Endothelial cell of umbilical vein (primary cell): ENCODE measurements around the gene KRTAP12-3. TPM values are rescaled to one million over a fixed set of nuclear protein-coding genes. Genes with fewer than 3 reads are reported as not detected.
"Not testable (repeated sequence)": the region's sequence is repeated elsewhere in the genome, so short reads cannot be mapped to it uniquely, and the experiment has no call there.

Experiments
- BruUV-seq: library from RNA; stranded (reverse); fragments of 400-500 nt; replicated peaks from 2 replicates; lab custom pipeline; 2021; lab: Mats Ljungman, UMichigan
- CTCF ChIA-PET: fragments of 300-600, 350-600 bp; sonication (Branson Sonifier 250); formaldehyde crosslinking; loops from one replicate; lab custom pipeline; 2021; ENCODE audit warnings: antibody characterized with exemption, inconsistent platforms; lab: Charles Lee
- POLR2A ChIA-PET: fragments of 300-600, 350-600 bp; sonication (Branson Sonifier 250); formaldehyde crosslinking; loops from one replicate; lab custom pipeline; 2021; ENCODE audit warnings: antibody characterized with exemption, inconsistent platforms; lab: Charles Lee
- DNase-seq: peaks from one replicate; pipeline ENCODE4 v3.0.0-alpha.2; 2011; ENCODE audit warnings: low read depth, low spot score
- FAIRE-seq: peaks from 2 replicates; lab custom pipeline; 2011; peaks lifted over from hg19 to GRCh38; lab: Jason Lieb, UNC
- H2AFZ ChIP-seq: 2 replicates; pipeline ENCODE4 v1.6.0; 2012; ENCODE audit warnings: low read depth, low read length, control low read depth, inconsistent platforms
- H3K27ac ChIP-seq: 2 replicates; pipeline ENCODE4 v1.5.1; 2011; ENCODE audit warnings: low read depth, mild to moderate bottlenecking, control low read depth, low read length, moderate library complexity; ENCODE audit not compliant: insufficient read depth
- H3K27me3 ChIP-seq, 2 experiments: 2 replicates each; pipeline versions ENCODE4 v1.6.0 to v1.6.1; 2011; ENCODE audit warnings: low read length in 2 of 2, mixed read lengths in 1 of 2; ENCODE audit not compliant: control insufficient read depth in 2 of 2, insufficient read depth in 2 of 2
- H3K36me3 ChIP-seq, 2 experiments: 2 replicates in 1 of 2; 3 replicates in 1 of 2; pipeline ENCODE4 v1.5.1; 2011; ENCODE audit warnings: low read length in 2 of 2, mild to moderate bottlenecking in 1 of 2, moderate library complexity in 1 of 2; ENCODE audit not compliant: control insufficient read depth in 2 of 2, insufficient read depth in 2 of 2; ENCODE audit errors: extremely low read depth in 1 of 2
- H3K4me1 ChIP-seq: 3 replicates; pipeline ENCODE4 v1.5.1; 2011; ENCODE audit warnings: mild to moderate bottlenecking, low read length; ENCODE audit not compliant: control insufficient read depth, insufficient read depth; ENCODE audit errors: extremely low read depth
- H3K4me2 ChIP-seq: 2 replicates; pipeline ENCODE4 v1.6.1; 2011; ENCODE audit warnings: low read length, control low read depth, mixed read lengths; ENCODE audit not compliant: insufficient read depth
- H3K4me3 ChIP-seq, 3 experiments: fragments of 200-600 bp in 1 of 3; sonication (generic), shearing (Covaris generic) in 1 of 3; replicated peaks in 1 of 3; 2 replicates each; pipeline ENCODE4 v1.5.1; 2011 to 2016; ENCODE audit warnings: control low read depth in 3 of 3, low read length in 3 of 3, mild to moderate bottlenecking in 2 of 3, inconsistent platforms in 1 of 3, low read depth in 1 of 3, moderate library complexity in 1 of 3; ENCODE audit not compliant: insufficient read depth in 1 of 3
- H3K79me2 ChIP-seq: 2 replicates; pipeline ENCODE4 v1.6.0; 2012; ENCODE audit warnings: low read length, inconsistent platforms; ENCODE audit not compliant: control insufficient read depth, insufficient read depth
- H3K9ac ChIP-seq: replicated peaks from 2 replicates; pipeline ENCODE3; 2011; ENCODE audit warnings: low read length, control low read depth; ENCODE audit not compliant: insufficient read depth; ENCODE audit errors: extremely low read depth
- H3K9me1 ChIP-seq: replicated peaks from 3 replicates; pipeline ENCODE4 v1.6.0; 2011; ENCODE audit warnings: mild to moderate bottlenecking, low read length; ENCODE audit not compliant: control insufficient read depth, insufficient read depth; ENCODE audit errors: extremely low read depth
- H3K9me3 ChIP-seq: replicated peaks from 2 replicates; pipeline ENCODE4 v1.5.1; 2012; ENCODE audit warnings: low read length, inconsistent platforms; ENCODE audit not compliant: control insufficient read depth, insufficient read depth
- H4K20me1 ChIP-seq: replicated peaks from 2 replicates; pipeline ENCODE3; 2011; ENCODE audit warnings: mild to moderate bottlenecking, low read length; ENCODE audit not compliant: control insufficient read depth, insufficient read depth; ENCODE audit errors: extremely low read depth
- CTCF ChIP-seq, 2 donors: IDR thresholded peaks; 1 replicate in 1 of 2; 2 replicates in 1 of 2; pipeline ENCODE4 v1.5.1; 2011; ENCODE audit warnings: low read length in 2 of 2, mild to moderate bottlenecking in 2 of 2, moderate library complexity in 2 of 2, control low read depth in 1 of 2, inconsistent platforms in 1 of 2, low read depth in 1 of 2; ENCODE audit not compliant: insufficient read depth in 1 of 2; ENCODE audit errors: extremely low read depth in 1 of 2
- EZH2 ChIP-seq: IDR thresholded peaks from 2 replicates; pipeline ENCODE4 v1.6.1; 2012; ENCODE audit warnings: borderline replicate concordance, low read depth, mild to moderate bottlenecking, moderate library complexity, low read length, inconsistent platforms; ENCODE audit not compliant: severe bottlenecking
- FOS ChIP-seq: IDR thresholded peaks from 2 replicates; pipeline ENCODE4 v1.6.1; 2011; ENCODE audit warnings: mild to moderate bottlenecking, low read length, moderate library complexity, borderline replicate concordance; ENCODE audit not compliant: insufficient read depth
- GATA2 ChIP-seq: IDR thresholded peaks from 2 replicates; pipeline ENCODE4 v1.7.0; 2011; ENCODE audit warnings: low read depth, mild to moderate bottlenecking, moderate library complexity, mixed read lengths, low read length; ENCODE audit not compliant: insufficient read length, insufficient read depth
- JUN ChIP-seq: IDR thresholded peaks from 2 replicates; pipeline ENCODE4 v1.6.1; 2011; ENCODE audit warnings: borderline replicate concordance, low read depth; ENCODE audit not compliant: insufficient read length, insufficient read depth
- MYC ChIP-seq: IDR thresholded peaks from one replicate; pipeline ENCODE4 v1.6.1; 2011; ENCODE audit warnings: mild to moderate bottlenecking, low read depth, low read length
- POLR2A ChIP-seq: IDR thresholded peaks from 2 replicates; pipeline ENCODE4 v1.6.1; 2012; ENCODE audit warnings: low read depth, mild to moderate bottlenecking, control low read depth, low read length
- POLR2AphosphoS5 ChIP-seq: IDR thresholded peaks from 2 replicates; pipeline ENCODE4 v1.6.1; 2012; ENCODE audit warnings: low read depth, mild to moderate bottlenecking, control low read depth, low read length, moderate library complexity; ENCODE audit not compliant: insufficient read depth
- dilution Hi-C: fragments of 300-500 bp; cut with MboI; formaldehyde crosslinking; loops from one replicate; pipeline ENCODE4 v1.15.0; 2019; ENCODE audit warnings: low sequenced_read_pairs; ENCODE audit not compliant: extremely low pct_ligation_motif_present
- intact Hi-C: fragments of 100-400 bp; cut with micrococcal nuclease; formaldehyde crosslinking; loops from one replicate; pipeline ENCODE4 v1.10.0; 2022
- polyA plus RNA-seq, 4 experiments: library from polyadenylated mRNA; depleted of rRNA in 3 of 4; stranded (reverse) in 3 of 4; unstranded in 1 of 4; fragments of >200 nt; gene quantifications; 2 replicates each; pipeline versions ENCODE4 v1.2.1 to v1.2.3, GENCODE V29; 2011 to 2012; ENCODE audit warnings: missing spikeins in 1 of 4
- total RNA-seq: library from RNA; stranded (reverse); gene quantifications from 2 replicates; pipeline ENCODE4 v1.2.3, GENCODE V29; 2021
- TF ChIP-seq, protein P1 (sequence below): IDR thresholded peaks from 2 replicates; pipeline ENCODE4 v1.6.1; 2011; ENCODE audit not compliant: insufficient read depth, insufficient read length

Gene KRTAP12-3
- total and polyA plus RNA-seq, 2 donors (not counting 3 experiments of a cell fraction or from before 2014, with no cell fraction given), result not detected

DNA sequence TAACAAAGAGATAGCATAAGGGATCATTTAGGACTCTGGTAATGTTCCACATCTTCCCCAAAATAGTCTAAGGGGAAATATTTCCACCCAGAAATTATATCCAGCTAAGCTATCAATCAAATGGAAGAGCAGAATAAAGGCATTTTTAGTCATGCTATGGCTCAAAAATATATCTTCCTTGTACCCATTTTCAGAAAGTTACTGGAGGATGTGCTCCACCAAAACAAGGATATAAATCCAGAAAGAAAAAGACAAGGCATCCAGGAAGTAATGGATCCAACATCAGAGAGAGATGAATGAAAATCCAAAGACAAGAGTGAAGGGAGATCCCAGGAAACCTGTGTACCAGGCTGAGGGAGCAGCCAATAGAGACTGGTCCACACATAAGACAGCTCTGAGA, 48.5 kb upstream of the KRTAP12-3 start:
- dilution Hi-C loops, result no loop called here
- FAIRE-seq, result no peak

GRCh38 chr21:44610157-44610843, 47.4 kb upstream of the KRTAP12-3 start:
- H2AFZ ChIP-seq, DNase-seq, dilution Hi-C loops, intact Hi-C loops, H3K9me3 ChIP-seq, POLR2A ChIA-PET, H3K9me1 ChIP-seq, H3K4me1 ChIP-seq, H3K4me2 ChIP-seq, H3K9ac ChIP-seq, H3K27me3 ChIP-seq, FAIRE-seq, H3K4me3 ChIP-seq, H4K20me1 ChIP-seq, H3K36me3 ChIP-seq, H3K27ac ChIP-seq, BruUV-seq, CTCF ChIA-PET, H3K79me2 ChIP-seq: not testable (repeated sequence)

More for the DNA sequence above, 48.5 kb upstream of the KRTAP12-3 start:
- Histone ChIP-seq H3K27me3 (peaks cover 1 to 3% of the 10 kb centered on the region in 2 experiments), H3K4me2 (no peak overlapping the region), H3K36me3 (no peaks in the 10 kb centered on the region), H3K9ac (no peak overlapping the region), H3K4me3 (no peak overlapping the region), H2AFZ (no peak overlapping the region), H3K9me3 (peaks cover 5% of the 10 kb centered on the region), H3K79me2 (no peaks in the 10 kb centered on the region), H3K27ac (no peak overlapping the region), H4K20me1 (no peaks in the 10 kb centered on the region), H3K4me1 (no peaks in the 10 kb centered on the region), H3K9me1 (no peaks in the 10 kb centered on the region)
- intact Hi-C loops, result loop anchor here (5.0 kb wide), 1 partner anchor 47 kb away; no protein-coding TSS in a partner anchor
- POLR2A ChIA-PET, result no interaction called here
- DNase-seq, result no peak
- TF ChIP-seq, protein P1, sequence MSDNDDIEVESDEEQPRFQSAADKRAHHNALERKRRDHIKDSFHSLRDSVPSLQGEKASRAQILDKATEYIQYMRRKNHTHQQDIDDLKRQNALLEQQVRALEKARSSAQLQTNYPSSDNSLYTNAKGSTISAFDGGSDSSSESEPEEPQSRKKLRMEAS, result no peak
- TF ChIP-seq CTCF (IDR thresholded peaks at IDR 0.05; ENCODE audit: extremely low read depth in 1 of 2, insufficient read depth in 1 of 2, low read depth in 1 of 2, low read length in 2 of 2), result no peak
- no peak for TF ChIP-seq JUN
- TF ChIP-seq GATA2, result no peak
- TF ChIP-seq FOS, result no peak
- no peak for TF ChIP-seq MYC
- TF ChIP-seq POLR2AphosphoS5, result no peak
- TF ChIP-seq POLR2A, result no peak
- no peak for TF ChIP-seq EZH2
- CTCF ChIA-PET, result interaction anchor here (1.4 kb wide), 1 partner anchor 10 kb away, joined by 5 read pairs; no protein-coding TSS in a partner anchor
- BruUV-seq, result no TSS peak
